Melanocyte of skin (primary cell): ENCODE measurements around the gene NMUR1. TPM values are rescaled to one million over a fixed set of nuclear protein-coding genes. Genes with fewer than 3 reads are reported as not detected.

ENCODE experiments used
- small RNA-seq, 2 donors: library from RNA; depleted of rRNA; stranded (forward); fragments of <200 nt; gene quantifications; one replicate each; pipeline ENCODE3, GENCODE V24; 2012
- total RNA-seq, 2 donors: library from RNA; depleted of rRNA; stranded (reverse); fragments of >200 nt; gene quantifications; 2 replicates each; pipeline ENCODE4 v1.2.3, GENCODE V29; 2012

Gene NMUR1
- total RNA-seq = not detected

GRCh38 chr2:231530099-231531011 is at the start of gene NMUR1:
TSS of gene NMUR1 (minus strand) at chr2:231530445. CDS start at chr2:231530361, 84 bp downstream.

Small RNA genes within 50 kb of the gene (small RNA-seq; reads per million reads assigned to genes)
- gene RNU2-22P = 1.5 to 3.8 reads per million in 2 donors

Other genes with a start within 250 kb of the NMUR1 start
- gene B3GNT7, start 134.7 kb downstream of the NMUR1 start, total RNA-seq = 1 to 10 TPM in 1 of 2 donors, under 1 TPM in 1; under 0.01 to 3.3 TPM
- 100 to 1,000 TPM; 127 to 266 TPM for gene NCL, start 66.0 kb downstream of the NMUR1 start, total RNA-seq
- not detected for gene TEX44, start 62.4 kb upstream of the NMUR1 start, total RNA-seq
- gene PTMA, start 178.1 kb upstream of the NMUR1 start, total RNA-seq = 100 to 1,000 TPM; 449 to 738 TPM